Calu3 (cell line): ENCODE data around the gene CFAP73. TPM values are rescaled to one million over a fixed set of nuclear protein-coding genes. Genes with fewer than 3 reads are reported as not detected.

ENCODE experiments used
- BruUV-seq: library from RNA; stranded (reverse); fragments of 400-500 nt; replicated peaks from 2 replicates; lab custom pipeline; 2021; lab: Mats Ljungman, UMichigan
- CTCF ChIA-PET: fragments of 300-600 bp; sonication (Branson Sonifier 250); formaldehyde crosslinking; loops from one replicate; lab custom pipeline; 2022; ENCODE audit warnings: antibody characterized with exemption; lab: Charles Lee
- DNase-seq: peaks from one replicate; pipeline ENCODE4 v3.0.0; 2022
- H3K27ac Mint-ChIP-seq: one replicate; pipeline ENCODE4 v1.8.0; 2022; ENCODE audit warnings: mixed read lengths; ENCODE audit not compliant: unreplicated experiment
- H3K27me3 Mint-ChIP-seq: one replicate; pipeline ENCODE4 v1.8.0; 2022; ENCODE audit warnings: mixed read lengths; ENCODE audit not compliant: unreplicated experiment
- H3K36me3 Mint-ChIP-seq: one replicate; pipeline ENCODE4 v1.8.0; 2022; ENCODE audit warnings: mild to moderate bottlenecking, moderate library complexity, mixed read lengths; ENCODE audit not compliant: insufficient read depth, unreplicated experiment
- H3K4me1 Mint-ChIP-seq: one replicate; pipeline ENCODE4 v1.8.0; 2022; ENCODE audit warnings: mild to moderate bottlenecking, low read depth, mixed read lengths; ENCODE audit not compliant: unreplicated experiment
- H3K4me3 Mint-ChIP-seq: one replicate; pipeline ENCODE4 v1.8.0; 2022; ENCODE audit warnings: mild to moderate bottlenecking, low read depth, moderate library complexity, mixed read lengths; ENCODE audit not compliant: unreplicated experiment
- H3K9me3 Mint-ChIP-seq: one replicate; pipeline ENCODE4 v1.8.0; 2022; ENCODE audit warnings: low read depth, mixed read lengths; ENCODE audit not compliant: unreplicated experiment
- intact Hi-C: fragments of 100-400 bp; cut with micrococcal nuclease; formaldehyde crosslinking; loops from one replicate; pipeline ENCODE4 v1.10.0; 2022; ENCODE audit not compliant: unreplicated experiment
- microRNA-seq: library from miRNA; unstranded; fragments of <30 nt; microRNA quantifications from one replicate; pipeline ENCODE4 v1.2.0, GENCODE V29; 2022
- total RNA-seq: library from RNA; stranded (reverse); gene quantifications from 2 replicates; pipeline ENCODE4 v1.2.3, GENCODE V29; 2022
- TF ChIP-seq, protein P1 (sequence below): fragments of 200-600 bp; IDR thresholded peaks from one replicate; pipeline ENCODE4 v1.8.0; 2022; ENCODE audit warnings: antibody characterized with exemption; ENCODE audit not compliant: unreplicated experiment

The CFAP73 gene
- total RNA-seq, 1 experiment from 2014 or later, result 3.2 TPM

DNA sequence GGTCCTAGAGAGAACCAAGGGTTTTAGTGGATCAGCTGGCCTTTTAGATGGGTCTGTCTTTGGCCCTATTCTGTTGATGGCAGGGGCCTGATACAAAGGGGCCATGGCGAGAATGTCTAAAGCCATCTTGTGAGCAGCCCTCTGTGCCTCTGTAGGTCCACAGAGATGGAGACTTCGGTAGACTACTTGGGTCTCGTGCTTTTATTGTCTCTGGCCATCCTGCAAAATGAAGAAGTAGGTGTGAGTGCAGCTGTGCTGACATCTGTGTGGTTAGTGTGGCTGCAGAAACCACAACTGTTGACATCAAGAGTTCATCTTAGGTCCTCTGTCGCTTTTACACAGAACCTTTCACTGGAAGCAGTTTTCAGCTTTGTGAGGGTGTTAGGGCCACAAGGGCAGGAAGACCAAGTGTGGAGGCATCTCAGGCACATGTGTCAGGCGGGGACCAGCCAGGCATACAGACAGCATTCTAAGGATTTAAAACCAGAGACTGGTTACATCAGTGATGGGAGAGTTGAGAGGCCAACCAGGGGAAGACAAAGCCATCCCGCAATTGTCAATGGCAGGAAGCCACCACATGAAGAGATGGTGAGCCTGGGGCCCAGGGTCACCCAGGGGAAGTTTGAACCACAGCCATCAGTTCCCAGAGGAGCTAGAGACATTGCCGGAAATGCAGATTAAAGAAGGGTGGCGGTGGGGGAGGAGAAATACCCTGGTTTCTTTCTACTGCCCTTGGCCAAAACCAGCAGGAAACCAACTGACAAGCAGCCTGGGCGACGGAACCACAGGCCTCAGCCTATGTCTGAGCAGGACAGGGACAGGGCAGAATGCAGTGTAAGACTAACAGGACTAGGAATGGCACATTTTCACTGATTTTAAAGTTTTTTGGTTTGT, 58.8 kb downstream of the CFAP73 start:
- no peaks in the 10 kb centered on the region for H3K9me3 Mint-ChIP-seq
- BruUV-seq, result no TSS peak
- TF ChIP-seq, protein P1, sequence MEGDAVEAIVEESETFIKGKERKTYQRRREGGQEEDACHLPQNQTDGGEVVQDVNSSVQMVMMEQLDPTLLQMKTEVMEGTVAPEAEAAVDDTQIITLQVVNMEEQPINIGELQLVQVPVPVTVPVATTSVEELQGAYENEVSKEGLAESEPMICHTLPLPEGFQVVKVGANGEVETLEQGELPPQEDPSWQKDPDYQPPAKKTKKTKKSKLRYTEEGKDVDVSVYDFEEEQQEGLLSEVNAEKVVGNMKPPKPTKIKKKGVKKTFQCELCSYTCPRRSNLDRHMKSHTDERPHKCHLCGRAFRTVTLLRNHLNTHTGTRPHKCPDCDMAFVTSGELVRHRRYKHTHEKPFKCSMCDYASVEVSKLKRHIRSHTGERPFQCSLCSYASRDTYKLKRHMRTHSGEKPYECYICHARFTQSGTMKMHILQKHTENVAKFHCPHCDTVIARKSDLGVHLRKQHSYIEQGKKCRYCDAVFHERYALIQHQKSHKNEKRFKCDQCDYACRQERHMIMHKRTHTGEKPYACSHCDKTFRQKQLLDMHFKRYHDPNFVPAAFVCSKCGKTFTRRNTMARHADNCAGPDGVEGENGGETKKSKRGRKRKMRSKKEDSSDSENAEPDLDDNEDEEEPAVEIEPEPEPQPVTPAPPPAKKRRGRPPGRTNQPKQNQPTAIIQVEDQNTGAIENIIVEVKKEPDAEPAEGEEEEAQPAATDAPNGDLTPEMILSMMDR, result no peak
- no peaks in the 10 kb centered on the region for H3K27me3 Mint-ChIP-seq
- CTCF ChIA-PET, result interaction anchor here (0.6 kb wide), 1 partner anchor 11 kb away, joined by 4 read pairs; no protein-coding TSS in a partner anchor
- intact Hi-C loops, result no loop called here
- no peak for DNase-seq
- no peaks in the 10 kb centered on the region for H3K36me3 Mint-ChIP-seq
- H3K4me3 Mint-ChIP-seq, result no peak overlapping the region
- peaks cover 23% of the 10 kb centered on the region for H3K4me1 Mint-ChIP-seq
- peak overlapping the region; percentile 10 for H3K27ac Mint-ChIP-seq

Small RNA genes lying within 50 kb of the gene (microRNA-seq; reads per million reads assigned to microRNA genes)
- 2.5 reads per million for gene MIR7106

Other genes starting within 250 kb of the CFAP73 start
- gene OAS1, start 242.8 kb upstream of the CFAP73 start, total RNA-seq, result 170 and 429 TPM in 2 replicates
- 159 and 326 TPM in 2 replicates for gene OAS3, start 211.2 kb upstream of the CFAP73 start, total RNA-seq
- 58.1 and 211 TPM in 2 replicates for gene OAS2, start 171.2 kb upstream of the CFAP73 start, total RNA-seq
- gene DTX1, start 93.0 kb upstream of the CFAP73 start, total RNA-seq, result 0.17 TPM in 1 of 2 replicates, not detected in the other
- gene RASAL1, start 14.0 kb upstream of the CFAP73 start, total RNA-seq, result 59.7 and 85.9 TPM in 2 replicates
- 104 and 112 TPM in 2 replicates for gene DDX54, start 35.8 kb downstream of the CFAP73 start, total RNA-seq
- 27.4 and 28.4 TPM in 2 replicates for gene RITA1, start 36.0 kb downstream of the CFAP73 start, total RNA-seq
- 83.0 and 91.1 TPM in 2 replicates for gene TPCN1, start 71.7 kb downstream of the CFAP73 start, total RNA-seq
- 22.8 and 23.8 TPM in 2 replicates for gene SLC8B1, start 185.4 kb downstream of the CFAP73 start, total RNA-seq
- 31.5 and 36.4 TPM in 2 replicates for gene PLBD2, start 208.9 kb downstream of the CFAP73 start, total RNA-seq